Measurements from ENCODE around the gene PALM.

- TF ChIP-seq, protein P1, sequence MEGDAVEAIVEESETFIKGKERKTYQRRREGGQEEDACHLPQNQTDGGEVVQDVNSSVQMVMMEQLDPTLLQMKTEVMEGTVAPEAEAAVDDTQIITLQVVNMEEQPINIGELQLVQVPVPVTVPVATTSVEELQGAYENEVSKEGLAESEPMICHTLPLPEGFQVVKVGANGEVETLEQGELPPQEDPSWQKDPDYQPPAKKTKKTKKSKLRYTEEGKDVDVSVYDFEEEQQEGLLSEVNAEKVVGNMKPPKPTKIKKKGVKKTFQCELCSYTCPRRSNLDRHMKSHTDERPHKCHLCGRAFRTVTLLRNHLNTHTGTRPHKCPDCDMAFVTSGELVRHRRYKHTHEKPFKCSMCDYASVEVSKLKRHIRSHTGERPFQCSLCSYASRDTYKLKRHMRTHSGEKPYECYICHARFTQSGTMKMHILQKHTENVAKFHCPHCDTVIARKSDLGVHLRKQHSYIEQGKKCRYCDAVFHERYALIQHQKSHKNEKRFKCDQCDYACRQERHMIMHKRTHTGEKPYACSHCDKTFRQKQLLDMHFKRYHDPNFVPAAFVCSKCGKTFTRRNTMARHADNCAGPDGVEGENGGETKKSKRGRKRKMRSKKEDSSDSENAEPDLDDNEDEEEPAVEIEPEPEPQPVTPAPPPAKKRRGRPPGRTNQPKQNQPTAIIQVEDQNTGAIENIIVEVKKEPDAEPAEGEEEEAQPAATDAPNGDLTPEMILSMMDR (conservative IDR thresholded peaks at IDR 0.05 in 1 of 2, IDR thresholded peaks at IDR 0.05 in 1 of 2; ENCODE audit: extremely low read depth in 1 of 2, insufficient read depth in 1 of 2, low read depth in 1 of 2, low read length in 2 of 2), result no peak
- TF ChIP-seq EZH2 (IDR thresholded peaks at IDR 0.05; ENCODE audit: borderline replicate concordance, low read length), result no peak
Observed at GRCh38 chr19:709965-710571, 1.3 kb downstream of the PALM start.
